DMS 273 (cell line): ENCODE measurements around the gene GPANK1.

ENCODE experiments used
- DNase-seq: peaks from one replicate; lab custom pipeline; 2025; ENCODE audit not compliant: unreplicated experiment; lab: John Stamatoyannopoulos, UW

Gene GPANK1

DNA sequence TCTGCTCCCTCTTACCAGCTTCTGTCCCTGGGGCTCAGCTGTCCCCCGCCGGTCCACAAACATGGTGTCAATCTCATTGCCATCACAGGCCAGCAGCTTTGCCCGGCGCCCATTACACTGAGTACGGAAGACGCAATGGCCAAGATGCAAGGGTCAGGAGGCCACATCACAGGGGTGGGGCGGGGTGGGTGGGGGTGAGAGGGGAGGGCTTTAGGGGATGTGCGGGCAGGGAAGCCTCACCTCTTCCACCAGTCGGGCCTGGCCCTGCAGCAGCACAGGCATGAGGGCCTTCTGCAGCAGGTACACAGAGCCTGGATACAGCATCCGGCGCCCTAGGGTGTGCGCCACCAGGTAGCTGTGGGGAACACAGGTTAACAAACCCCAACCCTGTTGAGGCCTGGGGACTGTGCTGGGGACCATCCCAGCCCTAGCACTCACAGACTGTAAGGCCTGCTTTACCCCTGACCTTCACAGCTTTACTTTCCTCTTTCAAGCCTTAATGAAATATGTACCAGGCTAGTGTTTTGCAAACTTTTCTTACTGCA lies 26.8 kb upstream of the GPANK1 start:
- DNase-seq: no peak

DNA sequence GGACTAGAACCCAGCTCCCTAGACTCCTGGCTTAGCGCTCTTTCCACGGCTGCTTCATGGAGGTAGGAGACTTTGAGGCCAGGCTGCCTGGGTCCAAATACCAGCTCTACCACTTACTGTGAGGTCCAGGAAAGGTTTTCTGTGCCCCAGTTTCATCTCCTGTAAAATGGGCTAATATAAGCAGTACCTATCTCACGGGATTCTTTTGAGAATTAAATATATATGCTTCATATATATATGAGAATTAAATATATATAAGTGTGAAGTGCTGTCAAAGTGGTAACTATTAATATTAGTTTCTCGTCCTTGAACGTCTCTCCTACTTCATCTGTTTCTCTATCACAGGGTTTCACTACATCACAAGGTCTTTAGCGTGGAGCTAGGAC lies 26.3 kb upstream of the GPANK1 start:
- no peak for DNase-seq

DNA sequence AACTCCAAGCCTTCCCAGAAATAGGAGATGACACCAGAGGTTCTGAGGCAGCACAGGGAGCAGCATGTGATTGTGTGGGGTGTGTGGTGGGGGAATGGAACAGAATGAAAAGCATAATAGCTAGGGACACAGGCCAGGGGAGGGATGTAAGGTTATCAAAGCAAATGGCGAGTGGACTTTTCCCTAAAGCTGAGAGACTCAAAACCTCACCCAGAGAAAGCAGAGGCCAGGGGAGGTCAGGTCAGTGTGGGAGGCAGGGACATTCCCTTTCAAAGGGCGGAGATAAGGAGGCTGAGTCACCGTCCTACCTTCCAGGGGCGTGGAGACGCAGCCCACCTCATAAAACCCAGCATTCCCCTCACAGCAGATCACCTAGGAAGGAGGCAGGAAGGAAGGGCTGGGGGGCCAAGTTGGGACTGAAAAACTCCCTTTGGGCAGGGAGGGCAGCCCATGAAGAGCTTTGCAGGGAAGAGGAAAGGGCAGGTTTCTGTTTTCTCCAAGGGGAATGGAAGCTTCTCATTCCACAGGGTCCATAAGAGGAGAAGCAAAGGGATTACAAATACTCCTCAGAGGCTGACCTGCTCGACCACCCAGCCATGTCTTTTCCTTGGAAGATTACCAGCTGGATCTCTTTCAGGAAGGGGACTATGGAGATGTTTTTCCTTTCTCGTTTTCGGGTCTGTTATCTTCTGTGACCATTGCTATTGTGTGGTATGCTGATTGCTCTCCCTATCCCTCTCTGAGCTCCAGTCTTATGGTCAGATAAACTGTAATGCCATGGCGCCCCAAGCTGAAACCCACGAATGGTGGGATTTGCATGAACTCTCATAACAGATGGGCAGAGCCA lies 25.7 kb upstream of the GPANK1 start:
- DNase-seq: no peak

DNA sequence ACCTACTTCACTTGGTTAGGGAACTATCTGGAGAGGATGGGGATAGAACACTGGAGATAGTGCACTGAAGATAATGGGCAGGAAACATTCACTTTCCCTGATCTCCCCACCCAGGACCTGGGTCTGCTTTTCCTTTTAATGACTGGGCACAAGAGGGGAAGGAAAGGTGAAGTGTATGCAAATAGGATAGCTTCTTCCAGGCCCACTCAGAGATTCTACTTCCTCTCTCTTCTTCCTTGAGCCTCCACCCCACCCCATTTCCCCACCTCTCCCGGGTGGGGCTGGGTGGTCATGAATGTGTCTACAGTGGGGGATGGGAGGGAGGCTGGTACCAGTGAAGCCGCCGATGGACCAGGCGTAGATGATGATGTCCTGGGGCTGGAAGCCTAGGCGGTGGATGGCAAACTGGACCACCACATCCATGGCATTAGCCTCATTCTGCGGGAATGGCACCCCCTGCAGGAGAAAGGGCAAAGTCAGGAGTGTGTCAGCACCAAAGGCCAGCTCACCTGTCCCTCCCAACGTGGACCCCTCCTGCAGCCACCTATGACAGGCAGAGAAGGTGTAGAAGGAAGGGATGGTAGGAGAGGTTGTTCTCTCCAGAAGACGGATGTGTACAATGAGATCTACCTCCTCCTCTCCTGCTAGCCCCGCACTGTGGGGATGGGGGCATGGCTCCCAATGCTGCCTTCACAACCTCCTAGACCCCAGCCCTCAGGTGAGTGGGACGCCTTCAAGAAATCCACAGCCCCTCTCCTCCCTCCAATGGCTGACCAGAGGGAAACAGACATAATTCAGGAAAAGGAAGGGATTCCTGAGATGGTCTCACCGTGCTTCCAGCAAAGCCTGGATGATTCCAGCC lies 24.7 kb upstream of the GPANK1 start:
- DNase-seq: no peak

DNA sequence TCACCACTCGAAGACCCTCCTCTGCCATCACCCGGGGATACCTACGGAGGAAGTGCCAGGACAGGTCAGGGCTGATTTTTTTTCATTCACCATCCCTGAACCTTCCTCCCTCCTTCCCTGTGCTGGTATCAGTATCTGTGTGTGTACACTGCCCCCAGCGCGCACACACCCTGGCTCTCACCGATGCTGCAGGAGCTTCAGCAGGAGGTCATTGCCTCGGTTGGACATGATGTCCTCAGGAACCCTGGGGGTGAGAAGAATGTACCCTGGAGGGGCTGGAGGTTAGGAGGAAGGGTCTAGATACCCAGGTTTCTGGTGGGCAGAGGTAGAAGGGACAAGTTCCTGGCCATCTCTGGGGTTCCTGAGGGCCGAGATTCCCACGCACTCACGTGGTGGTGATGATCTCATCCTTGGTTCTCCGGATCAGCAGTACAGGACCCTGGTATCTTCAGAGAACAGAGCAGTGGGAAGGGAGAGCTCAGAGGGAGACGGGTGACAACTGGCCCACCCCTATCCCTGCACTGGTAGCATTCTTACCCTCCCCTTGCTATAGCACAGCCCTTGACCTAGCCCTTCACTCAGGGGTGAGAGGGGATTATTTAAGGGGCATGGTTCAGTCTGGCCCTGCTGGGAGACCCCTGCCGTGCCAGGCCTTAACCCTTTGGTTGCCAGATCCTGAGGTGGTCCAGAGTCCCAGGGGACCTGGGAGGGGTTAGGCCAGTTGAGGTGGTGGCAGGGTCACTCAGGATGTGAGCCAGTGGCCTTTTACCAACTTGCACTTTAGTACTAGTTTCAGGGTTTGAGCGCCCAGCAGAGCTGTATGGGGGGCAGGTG lies 23.3 kb upstream of the GPANK1 start:
- no peak for DNase-seq

DNA sequence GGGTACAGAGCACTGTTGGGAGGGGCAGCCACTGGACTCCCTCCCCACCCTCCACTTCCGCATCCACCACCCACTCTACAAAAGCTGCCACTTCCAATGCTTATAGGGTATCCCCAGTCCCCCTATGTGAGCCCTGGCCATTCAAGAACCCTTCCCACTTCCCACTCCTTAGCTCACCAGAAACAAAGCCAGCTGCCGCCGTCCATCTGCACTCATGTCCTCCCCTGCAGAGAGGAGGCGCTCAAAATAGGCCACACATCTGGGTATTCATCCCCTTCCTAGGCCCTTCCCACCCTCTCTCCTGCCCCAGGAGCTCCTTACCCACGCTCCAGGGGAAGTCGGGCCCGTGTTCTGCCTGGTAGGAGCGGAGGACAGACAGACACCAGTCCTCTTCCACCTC lies 22.5 kb upstream of the GPANK1 start:
- peak; percentile 30 for DNase-seq

DNA sequence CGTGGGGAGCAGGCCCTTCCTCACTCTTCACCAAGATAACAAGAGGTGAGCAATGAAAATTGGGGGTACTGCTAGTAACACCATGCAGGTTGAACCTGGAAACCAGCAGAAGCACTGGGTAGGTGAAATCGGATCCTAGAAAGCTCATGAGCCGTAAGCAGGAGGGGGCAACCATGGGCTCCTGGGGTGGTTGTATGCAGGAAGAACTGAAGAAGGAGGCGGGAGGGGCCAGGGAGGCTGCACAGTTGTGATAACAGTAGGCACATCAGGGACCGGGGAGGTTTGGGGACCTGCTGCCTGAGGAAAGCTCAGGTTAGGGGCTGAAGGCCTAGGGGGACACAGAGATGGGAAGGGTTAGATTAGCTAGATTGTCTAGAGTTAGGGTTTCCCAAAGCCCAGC lies 21.7 kb upstream of the GPANK1 start:
- no peak for DNase-seq

DNA sequence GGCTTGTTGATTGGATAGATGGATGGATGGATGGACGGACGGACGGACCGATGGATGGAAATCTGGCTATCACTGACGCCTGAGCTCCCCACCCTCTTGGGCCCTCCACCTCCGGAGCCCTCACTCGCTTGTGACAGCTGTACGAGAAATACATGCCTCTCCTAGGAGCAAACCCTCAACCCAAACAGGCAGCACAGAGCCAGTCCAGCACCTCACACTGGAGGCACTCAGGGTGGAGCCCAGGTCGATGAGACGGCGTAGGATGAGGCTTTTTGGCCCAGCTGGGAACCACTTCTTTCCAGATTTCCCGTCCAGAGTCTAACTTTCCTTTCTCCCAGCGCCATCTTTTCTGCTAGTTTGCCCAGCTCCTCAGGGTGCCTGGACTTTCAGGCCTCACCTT lies 18.8 kb upstream of the GPANK1 start:
- DNase-seq: no peak

DNA sequence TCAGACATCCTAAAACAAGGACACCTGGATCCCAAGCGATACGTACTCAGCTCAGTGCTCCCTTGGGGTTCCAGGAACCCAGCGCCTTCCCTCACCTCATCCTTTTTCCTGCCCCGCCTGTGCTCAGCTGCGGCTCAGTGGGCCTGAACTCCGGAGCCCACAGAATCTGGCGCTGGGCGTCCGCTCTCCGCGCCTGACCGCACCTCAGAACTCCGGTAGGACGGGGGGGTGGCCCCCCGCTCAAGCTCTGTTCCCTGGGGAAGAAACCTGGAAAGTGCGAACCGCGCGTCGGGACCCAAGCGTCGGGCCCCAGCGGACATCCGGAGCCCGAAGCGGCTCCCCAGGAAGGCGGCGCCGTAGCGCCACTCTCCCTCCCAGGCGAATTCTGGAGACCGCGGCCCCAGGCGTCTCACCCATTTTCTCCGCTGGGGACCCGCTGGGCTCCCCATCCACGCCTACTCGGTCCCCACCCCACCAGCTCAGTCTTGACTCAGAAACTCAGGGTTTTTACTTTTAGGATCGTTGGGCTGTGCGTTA lies 16.4 kb upstream of the GPANK1 start:
- peak; percentile 76 for DNase-seq

DNA sequence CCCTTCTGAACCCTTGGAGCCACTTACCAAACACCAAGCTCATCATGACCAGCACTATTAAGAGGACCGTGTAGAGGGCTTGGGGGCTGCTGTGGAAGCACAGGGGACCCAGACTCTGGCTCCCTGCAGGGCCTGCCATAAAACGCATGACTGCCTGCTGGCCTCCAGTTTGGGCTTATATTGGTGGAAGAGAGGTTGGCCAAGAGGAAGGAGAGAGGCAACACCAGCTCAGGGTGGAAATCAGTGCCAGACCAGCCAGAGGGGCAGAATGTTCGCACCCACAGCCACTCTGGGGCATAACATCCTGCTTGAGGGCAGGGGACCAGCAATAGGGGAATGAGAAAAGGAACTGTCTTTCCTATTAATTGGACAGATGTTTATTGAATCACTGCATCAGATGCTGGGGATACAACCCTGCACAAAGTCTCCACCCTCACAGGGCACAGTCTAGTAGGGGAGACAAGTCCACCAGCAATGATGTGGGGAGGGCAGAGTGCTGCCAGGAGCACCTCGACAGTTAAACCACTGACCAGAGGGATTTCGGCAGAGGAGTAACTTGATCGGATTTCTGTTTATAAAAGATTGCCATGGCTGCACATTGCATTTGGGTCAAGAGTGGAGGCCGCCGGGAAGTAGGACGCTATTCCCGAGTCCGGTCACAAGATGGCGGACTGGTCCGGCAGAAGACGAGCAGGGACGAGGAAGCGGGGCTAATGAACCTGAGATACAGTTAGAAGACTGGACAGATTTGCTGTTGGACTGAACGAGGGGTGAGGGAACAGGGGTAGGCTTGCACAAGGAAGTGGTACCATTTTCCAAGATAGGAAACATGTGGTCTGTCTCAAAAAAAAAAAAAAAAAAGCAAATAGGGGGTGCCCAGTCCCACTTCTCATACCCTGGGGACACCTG lies 15.7 kb upstream of the GPANK1 start, which contains the start of gene LY6G5C:
Gene LY6G5C, minus strand, starts transcription at position 842 of the 909 bp plus-strand sequence. Its CDS starts 694 bp downstream, at position 148.
- DNase-seq: peak; percentile 87

DNA sequence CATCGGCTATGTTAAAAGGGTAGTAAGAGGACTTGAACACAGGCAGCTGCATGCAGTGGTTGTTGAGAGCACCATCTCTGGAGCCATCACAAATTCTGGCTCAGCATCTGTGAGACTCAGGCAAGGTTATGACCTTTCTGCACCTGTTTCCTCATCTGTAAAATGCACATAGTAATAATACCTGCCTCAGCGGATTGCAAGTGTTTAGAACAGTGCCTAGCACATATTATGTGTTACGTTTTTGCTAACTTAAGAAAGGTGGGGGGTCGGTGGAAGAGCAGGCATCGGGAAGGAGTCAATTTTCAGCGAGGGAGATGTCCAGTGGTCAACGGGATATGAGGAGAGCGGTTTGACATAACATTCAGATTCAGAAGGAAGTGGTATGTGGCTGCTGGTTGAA lies 13.2 kb upstream of the GPANK1 start:
- DNase-seq: no peak

DNA sequence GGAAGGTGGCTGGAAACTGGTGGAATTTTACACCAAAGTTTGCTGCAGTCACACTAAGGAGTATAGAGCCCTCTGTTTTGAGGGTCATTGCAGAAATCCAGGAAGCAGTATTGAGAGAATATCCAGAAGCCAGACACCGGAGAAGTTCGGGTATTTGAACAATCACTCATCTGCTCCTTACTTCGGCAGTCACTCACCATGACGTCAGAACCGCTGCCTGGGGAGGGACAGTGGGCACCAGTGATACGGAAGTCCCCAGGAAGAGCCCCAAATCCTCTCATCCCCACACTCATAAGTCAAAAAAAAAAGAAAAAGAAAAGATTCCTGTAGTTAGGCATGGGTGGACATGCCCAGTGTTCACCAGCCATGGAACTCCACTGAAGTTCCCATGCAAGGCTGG lies 12.1 kb upstream of the GPANK1 start:
- no peak for DNase-seq

DNA sequence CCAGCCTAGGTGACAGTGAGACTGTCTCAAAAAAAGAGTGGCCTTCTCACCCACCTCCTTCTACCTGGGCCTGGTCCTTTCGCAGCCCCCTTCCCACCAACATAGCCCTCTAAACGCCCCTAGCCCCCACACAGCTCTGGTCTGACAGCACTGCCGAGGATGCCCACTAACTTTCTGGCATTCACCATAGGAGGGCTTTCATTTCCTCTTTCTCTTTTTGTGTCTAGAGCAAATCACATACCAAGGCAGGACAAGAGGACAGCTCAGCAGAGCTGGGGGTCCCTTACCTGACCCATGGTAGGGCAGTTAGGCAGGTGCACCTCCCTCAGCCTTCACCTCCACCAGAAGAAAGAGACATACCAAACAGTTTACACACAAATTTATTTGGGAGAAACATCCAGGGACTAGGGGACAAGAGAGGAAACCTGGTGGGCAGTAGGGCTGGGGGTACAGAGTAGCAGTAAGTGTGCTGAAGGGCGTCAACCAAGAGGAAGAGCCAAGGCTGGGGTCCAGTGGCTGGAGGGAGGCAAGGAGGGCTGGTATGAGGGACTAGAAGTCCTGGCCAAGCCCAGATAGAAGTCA lies 11.6 kb upstream of the GPANK1 start:
- DNase-seq: no peak

DNA sequence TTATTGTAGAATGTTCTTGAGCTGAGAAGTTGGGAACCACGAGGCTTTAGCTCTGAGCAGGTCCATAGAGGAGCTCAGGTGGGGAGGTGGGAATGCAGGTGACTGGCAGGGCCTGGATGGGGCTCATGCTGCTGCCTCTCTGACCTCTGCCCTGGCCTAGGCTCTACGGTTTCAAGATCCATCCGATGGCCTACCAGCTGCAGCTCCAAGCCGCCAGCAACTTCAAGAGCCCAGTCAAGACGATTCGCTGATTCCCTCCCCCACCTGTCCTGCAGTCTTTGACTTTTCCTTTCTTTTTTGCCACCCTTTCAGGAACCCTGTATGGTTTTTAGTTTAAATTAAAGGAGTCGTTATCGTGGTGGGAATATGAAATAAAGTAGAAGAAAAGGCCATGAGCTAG lies 4.9 kb upstream of the GPANK1 start, which contains the start of gene LY6G5B:
Gene LY6G5B, plus strand, starts transcription at position 301 of the 400 bp plus-strand sequence. CDS start 975 bp downstream, outside the sequence.
- no peak for DNase-seq

DNA sequence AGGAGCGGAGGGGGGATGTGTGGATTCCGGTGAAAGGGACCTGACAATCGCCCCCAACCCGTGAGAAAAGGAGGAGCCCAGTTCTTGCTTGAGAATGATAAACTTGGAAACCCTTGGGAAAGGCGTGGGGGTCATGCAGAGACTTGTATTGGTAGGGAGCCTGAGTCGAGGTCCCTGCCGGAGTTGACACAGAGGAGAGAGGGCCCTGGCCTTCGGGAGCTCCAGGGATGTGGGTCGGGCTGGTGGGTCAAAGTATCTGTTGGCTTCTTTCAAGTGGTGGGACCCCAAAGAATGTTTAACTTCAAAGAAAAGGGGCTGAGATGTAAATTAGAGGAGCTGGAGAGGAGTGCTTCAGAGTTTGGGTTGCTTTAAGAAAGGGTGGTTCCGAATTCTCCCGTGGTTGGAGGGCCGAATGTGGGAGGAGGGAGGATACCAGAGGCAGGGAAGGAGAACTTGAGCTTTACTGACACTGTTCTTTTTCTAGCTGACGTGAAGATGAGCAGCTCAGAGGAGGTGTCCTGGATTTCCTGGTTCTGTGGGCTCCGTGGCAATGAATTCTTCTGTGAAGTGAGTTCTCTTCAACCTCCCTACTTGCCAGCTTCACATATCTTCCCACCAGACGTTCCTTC lies 1.7 kb upstream of the GPANK1 start:
- no peak for DNase-seq

DNA sequence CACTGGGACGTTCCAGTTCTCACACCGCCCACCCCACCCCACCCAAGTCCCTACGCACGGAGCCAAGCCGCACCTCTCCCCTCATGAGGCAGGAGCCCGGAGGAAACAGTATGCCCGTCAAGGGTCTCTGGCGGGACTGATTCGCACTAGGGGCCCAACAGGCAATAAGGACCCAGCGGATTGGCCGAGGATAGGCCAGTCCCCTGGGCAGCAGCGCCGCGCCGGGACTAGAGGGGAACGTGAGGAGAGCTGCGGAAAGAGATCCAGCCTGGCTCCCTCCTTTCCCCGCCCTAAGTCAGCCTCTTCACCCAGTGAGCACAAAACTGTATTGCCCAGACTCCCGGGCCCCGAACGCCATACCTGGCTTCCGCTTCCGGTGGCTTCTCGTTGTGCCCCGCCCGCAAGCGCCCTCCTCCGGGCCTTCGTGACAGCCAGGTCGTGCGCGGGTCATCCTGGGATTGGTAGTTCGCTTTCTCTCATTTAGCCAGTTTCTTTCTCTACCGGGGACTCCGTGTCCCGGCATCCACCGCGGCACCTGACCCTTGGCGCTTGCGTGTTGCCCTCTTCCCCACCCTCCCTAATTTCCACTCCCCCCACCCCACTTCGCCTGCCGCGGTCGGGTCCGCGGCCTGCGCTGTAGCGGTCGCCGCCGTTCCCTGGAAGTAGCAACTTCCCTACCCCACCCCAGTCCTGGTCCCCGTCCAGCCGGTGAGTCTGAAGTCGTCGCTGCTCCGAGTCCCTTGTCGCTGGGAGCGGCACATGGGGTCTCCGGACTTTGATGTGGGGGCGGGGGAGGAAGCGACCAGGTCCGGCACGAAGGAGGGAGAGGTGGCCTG lies 922 bp upstream of the GPANK1 start, which contains the start of gene CSNK2B:
Gene CSNK2B, plus strand, starts transcription at position 580 of the 836 bp plus-strand sequence. CDS start 752 bp downstream, outside the sequence.
- peak; percentile 99 for DNase-seq

DNA sequence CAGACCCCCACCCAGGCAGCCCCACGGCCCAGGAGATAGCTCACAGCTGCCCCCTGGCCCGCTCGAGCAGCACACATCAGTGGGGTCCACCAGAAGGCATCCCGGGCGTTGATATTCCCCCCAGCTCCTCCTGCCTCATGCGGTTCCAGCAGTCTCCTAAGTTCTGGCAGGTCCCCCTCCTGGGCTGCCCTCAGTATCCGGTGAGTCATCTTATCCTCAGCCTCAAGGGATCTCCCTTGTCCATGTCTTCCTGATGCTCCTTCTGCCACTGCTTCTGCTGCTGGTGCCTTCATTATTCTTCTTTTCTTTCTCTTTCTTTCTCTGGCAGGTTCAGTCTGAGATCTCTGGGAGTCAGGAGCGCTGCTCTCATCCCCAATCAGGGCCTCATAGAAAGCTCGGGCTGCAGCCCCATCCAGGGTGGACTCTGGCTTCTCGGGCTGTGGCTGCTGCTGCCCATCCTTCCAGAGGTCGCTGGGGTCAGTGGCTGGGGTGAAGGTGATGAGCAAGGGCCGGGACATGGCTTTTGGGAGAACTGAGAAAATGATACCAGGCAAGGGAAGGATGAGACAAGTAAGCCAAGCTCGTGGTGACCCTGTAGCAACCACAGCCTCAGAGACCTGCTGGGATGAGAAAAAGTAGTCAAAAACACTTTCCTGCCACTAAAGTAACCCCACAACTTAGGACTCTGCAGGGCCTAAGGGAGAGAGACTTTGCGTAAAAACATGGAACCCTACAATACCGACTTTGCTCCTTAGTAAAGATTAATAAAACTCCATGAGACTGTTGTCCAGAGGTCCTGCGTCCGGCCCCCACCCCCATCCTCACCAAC lies 622 bp downstream of the GPANK1 start:
- DNase-seq: peak; percentile 70
